Upper lobe of right lung (tissue), 1 donor: ENCODE measurements around the gene TP63. TPM values are rescaled to one million over a fixed set of nuclear protein-coding genes. Genes with fewer than 3 reads are reported as not detected.

ENCODE experiments used
- ATAC-seq: fragments of 200-7000 bp; cut with Tn5 transposase; one replicate; pipeline ENCODE4 v1.9.1; 2020; ENCODE audit warnings: mild to moderate bottlenecking, moderate library complexity
- DNase-seq: peaks from one replicate; pipeline ENCODE4 v3.0.0-alpha.2; 2020
- H3K27ac ChIP-seq: fragments of 200-600 bp; one replicate; pipeline ENCODE4 v1.8.0; 2022
- H3K27me3 ChIP-seq: fragments of 200-600 bp; one replicate; pipeline ENCODE4 v1.8.0; 2022; ENCODE audit warnings: mild to moderate bottlenecking
- H3K36me3 ChIP-seq: fragments of 200-600 bp; one replicate; pipeline ENCODE4 v1.8.0; 2022
- H3K4me1 ChIP-seq: fragments of 200-600 bp; one replicate; pipeline ENCODE4 v1.8.0; 2022
- H3K4me3 ChIP-seq: fragments of 200-600 bp; one replicate; pipeline ENCODE4 v1.8.0; 2022; ENCODE audit warnings: mild to moderate bottlenecking
- H3K9me3 ChIP-seq: fragments of 200-600 bp; one replicate; pipeline ENCODE4 v1.8.0; 2022
- CTCF ChIP-seq: fragments of 200-600 bp; IDR thresholded peaks from one replicate; pipeline ENCODE4 v1.8.0; 2022; ENCODE audit warnings: antibody characterized with exemption
- intact Hi-C: fragments of 100-400 bp; cut with DNase I; formaldehyde crosslinking; loops from one replicate; pipeline ENCODE4 v1.11.0; 2022
- total RNA-seq: library from RNA; stranded (reverse); fragmentation: NEBNext Ultra II Directional; extraction: Animal tissue kit (Norgen Biotek cat#: 25700); gene quantifications from one replicate; pipeline ENCODE4 v1.2.1, GENCODE V29; 2021
- donor health status: DM: no; HTN: yes; CAD: no; lungs with severe emphysema.

Gene TP63
- total RNA-seq, 1 donor from 2014 or later: 1.3 TPM

GRCh38 chr3:189737619-189738018 is 106.4 kb downstream of the TP63 start:
- Histone ChIP-seq H3K36me3 (no peaks in the 10 kb centered on the region), H3K27ac (no peak overlapping the region), H3K9me3 (no peaks in the 10 kb centered on the region), H3K4me3 (no peak overlapping the region), H3K4me1 (no peaks in the 10 kb centered on the region), H3K27me3 (no peaks in the 10 kb centered on the region)
- ATAC-seq (no peak), DNase-seq (no peak)
- intact Hi-C loops: no loop called here
- no peak for TF ChIP-seq CTCF

- Histone ChIP-seq H3K9me3 (no peaks in the 10 kb centered on the region), H3K27me3 (no peaks in the 10 kb centered on the region), H3K27ac (no peak overlapping the region), H3K36me3 (no peaks in the 10 kb centered on the region), H3K4me3 (no peak overlapping the region), H3K4me1 (no peaks in the 10 kb centered on the region)
- DNase-seq (no peak), ATAC-seq (no peak)
- no peak for TF ChIP-seq CTCF
- intact Hi-C loops: no loop called here
These were observed 108.2 kb downstream of the TP63 start for GRCh38 chr3:189739378-189739777.

- no peak for TF ChIP-seq CTCF
- H3K4me3 ChIP-seq: no peak overlapping the region
- H3K36me3 ChIP-seq: no peaks in the 10 kb centered on the region
- no peaks in the 10 kb centered on the region for H3K4me1 ChIP-seq
- no peak for ATAC-seq
- H3K27me3 ChIP-seq: no peaks in the 10 kb centered on the region
- intact Hi-C loops: no loop called here
- no peak for DNase-seq
- no peak overlapping the region for H3K27ac ChIP-seq
- no peaks in the 10 kb centered on the region for H3K9me3 ChIP-seq
These were observed 109.0 kb downstream of the TP63 start for GRCh38 chr3:189740156-189740555.

GRCh38 chr3:189744235-189744634 is 113.0 kb downstream of the TP63 start:
- Histone ChIP-seq H3K4me3 (no peak overlapping the region), H3K36me3 (no peaks in the 10 kb centered on the region), H3K4me1 (no peaks in the 10 kb centered on the region), H3K9me3 (no peaks in the 10 kb centered on the region), H3K27ac (no peak overlapping the region), H3K27me3 (no peaks in the 10 kb centered on the region)
- intact Hi-C loops: no loop called here
- TF ChIP-seq CTCF: no peak
- ATAC-seq: no peak
- no peak for DNase-seq

- H3K9me3 ChIP-seq: no peaks in the 10 kb centered on the region
These were observed 114.4 kb downstream of the TP63 start for GRCh38 chr3:189745622-189746021.

More at GRCh38 chr3:189745622-189746021, 114.4 kb downstream of the TP63 start:
- H3K27me3 ChIP-seq: no peaks in the 10 kb centered on the region
- ATAC-seq: no peak
- H3K4me1 ChIP-seq: no peaks in the 10 kb centered on the region
- no peak for DNase-seq
- H3K27ac ChIP-seq: no peak overlapping the region
- intact Hi-C loops: no loop called here
- no peaks in the 10 kb centered on the region for H3K36me3 ChIP-seq
- no peak for TF ChIP-seq CTCF
- H3K4me3 ChIP-seq: no peak overlapping the region
